ENCODE measurements around the gene EXOC6. TPM values are rescaled to one million over a fixed set of nuclear protein-coding genes. Genes with fewer than 3 reads are reported as not detected.

EXOC6 gene
- total and polyA plus RNA-seq, 4 experiments from 2014 or later, result 4.3 to 11.4 (median 10.9) TPM

- Mint-ChIP-seq H3K36me3 (no peaks in the 10 kb centered on the region), H3K4me3 (peak overlapping the region; percentile 48 to 78 (median 70)), H3K4me1 (peaks cover 11 to 72% (median 44%) of the 10 kb centered on the region in 4 donors), H3K27me3 (peaks cover 60 to 61% of the 10 kb centered on the region in 2 donors), H3K9me3 (peaks cover 0 to 1% (median 0%) of the 10 kb centered on the region in 8 donors), H3K27ac (no peak overlapping the region)
- CTCF ChIA-PET (ENCODE audit: partially characterized antibody), result no interaction called here
- Histone ChIP-seq H3K9me3 (ENCODE audit: control insufficient read depth in 1 of 2, low read length in 2 of 2) (no peaks in the 10 kb centered on the region), H3K27me3 (ENCODE audit: insufficient read depth, low read length) (peaks cover 29% of the 10 kb centered on the region), H3K4me1 (ENCODE audit: insufficient read depth, low read length) (peaks cover 45% of the 10 kb centered on the region), H3K4me3 (ENCODE audit: low read length in 2 of 2) (no peak overlapping the region), H3K36me3 (ENCODE audit: insufficient read depth, low read length) (no peaks in the 10 kb centered on the region), H3K27ac (ENCODE audit: low read depth, low read length) (no peak overlapping the region)
- POLR2A ChIA-PET (ENCODE audit: partially characterized antibody), result no interaction called here
- intact Hi-C loops (cut with micrococcal nuclease), result no loop called here
- DNase-seq, result no peak
These were observed 223.9 kb downstream of the EXOC6 start for GRCh38 chr10:93072225-93072712.

DNA sequence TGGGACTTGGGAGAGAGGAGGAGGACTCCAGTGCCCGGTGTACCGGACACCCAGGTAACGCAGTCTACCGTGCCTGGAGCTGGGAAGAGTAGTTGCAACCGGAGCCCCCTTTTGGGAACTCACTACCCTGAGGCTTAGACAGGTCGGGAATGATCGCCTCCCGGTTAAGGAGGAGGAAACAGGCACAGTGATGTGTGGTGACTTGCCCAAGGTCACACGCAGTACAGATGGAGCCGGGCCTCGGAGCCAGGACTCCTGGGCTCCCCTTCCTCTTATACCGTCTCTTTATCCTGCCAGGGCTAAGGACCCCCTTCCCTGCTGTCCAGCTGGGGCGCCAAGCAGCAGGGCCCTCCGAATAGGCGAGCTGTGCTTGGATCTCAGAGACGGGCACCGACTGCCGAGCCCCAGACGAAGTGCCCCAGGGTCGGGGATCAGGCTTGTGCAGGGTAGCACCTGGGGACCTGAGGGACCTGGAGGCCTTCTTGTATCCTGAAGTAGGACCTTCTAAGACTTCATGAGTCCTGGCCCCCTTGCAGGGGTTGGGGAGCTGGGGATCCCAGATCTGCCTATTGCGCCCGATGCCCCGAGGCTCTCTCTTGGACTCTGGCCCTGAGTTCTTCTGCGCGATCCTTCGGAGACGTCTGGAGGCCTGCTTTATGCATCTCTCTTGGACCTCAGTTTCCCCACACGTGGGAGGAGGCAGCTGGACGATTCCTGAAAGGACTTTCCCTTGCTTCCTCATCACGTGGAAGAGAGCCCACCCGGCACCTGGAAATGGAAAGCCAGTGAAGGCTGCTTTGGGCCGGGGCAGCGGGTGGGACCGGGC, 224.6 kb downstream of the EXOC6 start:
- DNase-seq, result no peak
- Mint-ChIP-seq H3K27ac (no peak overlapping the region), H3K4me3 (peak overlapping the region in 7 of 8 donors; percentile 48 to 78 (median 68)), H3K4me1 (peaks cover 9 to 65% (median 40%) of the 10 kb centered on the region in 4 donors), H3K9me3 (peaks cover 0 to 1% (median 0%) of the 10 kb centered on the region in 8 donors), H3K27me3 (peaks cover 55 to 59% of the 10 kb centered on the region in 2 donors), H3K36me3 (no peaks in the 10 kb centered on the region)
- Histone ChIP-seq H3K9me3 (ENCODE audit: control insufficient read depth in 1 of 2, low read length in 2 of 2) (no peaks in the 10 kb centered on the region), H3K4me1 (ENCODE audit: insufficient read depth, low read length) (peaks cover 45% of the 10 kb centered on the region), H3K4me3 (ENCODE audit: low read length in 2 of 2) (no peak overlapping the region), H3K27me3 (ENCODE audit: insufficient read depth, low read length) (peaks cover 26% of the 10 kb centered on the region), H3K27ac (ENCODE audit: low read depth, low read length) (no peak overlapping the region), H3K36me3 (ENCODE audit: insufficient read depth, low read length) (no peaks in the 10 kb centered on the region)
- ChIA-PET CTCF (ENCODE audit: partially characterized antibody) (no interaction called here), POLR2A (ENCODE audit: partially characterized antibody) (no interaction called here)
- intact Hi-C loops (cut with micrococcal nuclease), result no loop called here

- Mint-ChIP-seq H3K9me3 (peaks cover 0 to 1% (median 0%) of the 10 kb centered on the region in 8 donors), H3K4me3 (peak within 1 kb of the TSS; percentile 63 to 90 (median 79)), H3K4me1 (peaks cover 7 to 58% (median 36%) of the 10 kb centered on the region in 4 donors), H3K27me3 (peaks cover 49 to 56% of the 10 kb centered on the region in 2 donors), H3K27ac (no peak within 1 kb of the TSS), H3K36me3 (no peaks in the 10 kb centered on the region)
- Histone ChIP-seq H3K9me3 (ENCODE audit: control insufficient read depth in 1 of 2, low read length in 2 of 2) (no peaks in the 10 kb centered on the region), H3K27me3 (ENCODE audit: insufficient read depth, low read length) (peaks cover 26% of the 10 kb centered on the region), H3K4me3 (ENCODE audit: low read length in 2 of 2) (no peak within 1 kb of the TSS), H3K4me1 (ENCODE audit: insufficient read depth, low read length) (peaks cover 45% of the 10 kb centered on the region), H3K36me3 (ENCODE audit: insufficient read depth, low read length) (no peaks in the 10 kb centered on the region), H3K27ac (ENCODE audit: low read depth, low read length) (no peak within 1 kb of the TSS)
- POLR2A ChIA-PET (ENCODE audit: partially characterized antibody), result no interaction called here
- intact Hi-C loops (cut with micrococcal nuclease), result no loop called here
- CTCF ChIA-PET (ENCODE audit: partially characterized antibody), result no interaction called here
- no peak for DNase-seq
These were observed 225.3 kb downstream of the EXOC6 start, which contains the start of gene CYP26A1 for GRCh38 chr10:93073539-93074146. Gene CYP26A1 (plus strand): TSS chr10:93073893. CDS start chr10:93073935, 42 bp downstream.

- ChIA-PET POLR2A (ENCODE audit: partially characterized antibody) (no interaction called here), CTCF (ENCODE audit: partially characterized antibody) (no interaction called here)
- Mint-ChIP-seq H3K4me1 (peaks cover 5 to 53% (median 35%) of the 10 kb centered on the region in 4 donors), H3K27ac (no peak overlapping the region), H3K36me3 (no peaks in the 10 kb centered on the region), H3K9me3 (peaks cover 0 to 1% (median 0%) of the 10 kb centered on the region in 8 donors), H3K4me3 (peak overlapping the region; percentile 63 to 90 (median 79)), H3K27me3 (peaks cover 45 to 55% of the 10 kb centered on the region in 2 donors)
- H3K27me3 ChIP-seq (ENCODE audit: insufficient read depth, low read length), result peaks cover 26% of the 10 kb centered on the region
- peaks cover 45% of the 10 kb centered on the region for H3K4me1 ChIP-seq (ENCODE audit: insufficient read depth, low read length)
- H3K36me3 ChIP-seq (ENCODE audit: insufficient read depth, low read length), result no peaks in the 10 kb centered on the region
- intact Hi-C loops (cut with micrococcal nuclease), result no loop called here
- H3K9me3 ChIP-seq (ENCODE audit: control insufficient read depth in 1 of 2, low read length in 2 of 2), result no peaks in the 10 kb centered on the region
- no peak overlapping the region for H3K4me3 ChIP-seq (ENCODE audit: low read length in 2 of 2)
- DNase-seq, result no peak
- H3K27ac ChIP-seq (ENCODE audit: low read depth, low read length), result no peak overlapping the region
These were observed 225.9 kb downstream of the EXOC6 start for GRCh38 chr10:93074147-93074596.

DNA sequence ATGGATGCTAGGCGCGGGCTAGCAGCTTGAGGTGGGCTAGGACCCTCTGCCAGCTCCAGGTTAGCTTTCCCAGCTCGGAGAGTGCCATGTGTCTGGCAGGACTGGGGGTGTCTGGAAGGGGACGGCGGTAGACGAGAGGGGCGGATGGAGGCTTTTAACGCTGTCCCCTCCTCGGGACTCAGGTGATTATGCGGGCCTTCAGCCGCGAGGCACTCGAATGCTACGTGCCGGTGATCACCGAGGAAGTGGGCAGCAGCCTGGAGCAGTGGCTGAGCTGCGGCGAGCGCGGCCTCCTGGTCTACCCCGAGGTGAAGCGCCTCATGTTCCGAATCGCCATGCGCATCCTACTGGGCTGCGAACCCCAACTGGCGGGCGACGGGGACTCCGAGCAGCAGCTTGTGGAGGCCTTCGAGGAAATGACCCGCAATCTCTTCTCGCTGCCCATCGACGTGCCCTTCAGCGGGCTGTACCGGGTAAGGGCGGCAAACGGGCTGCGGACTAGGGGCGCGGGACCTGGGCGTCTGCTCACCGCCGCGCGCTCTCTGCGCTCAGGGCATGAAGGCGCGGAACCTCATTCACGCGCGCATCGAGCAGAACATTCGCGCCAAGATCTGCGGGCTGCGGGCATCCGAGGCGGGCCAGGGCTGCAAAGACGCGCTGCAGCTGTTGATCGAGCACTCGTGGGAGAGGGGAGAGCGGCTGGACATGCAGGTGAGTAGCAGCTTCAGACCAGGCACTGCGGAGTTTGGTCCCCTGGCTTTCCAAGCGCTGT, 226.5 kb downstream of the EXOC6 start:
- ChIA-PET CTCF (ENCODE audit: partially characterized antibody) (interaction anchor here (1.7 kb wide), 1 partner anchor 13 kb away, joined by 4 read pairs; no protein-coding TSS in a partner anchor), POLR2A (ENCODE audit: partially characterized antibody) (no interaction called here)
- Histone ChIP-seq H3K4me3 (ENCODE audit: low read length in 2 of 2) (no peak overlapping the region), H3K27me3 (ENCODE audit: insufficient read depth, low read length) (peaks cover 26% of the 10 kb centered on the region), H3K9me3 (ENCODE audit: control insufficient read depth in 1 of 2, low read length in 2 of 2) (no peaks in the 10 kb centered on the region), H3K4me1 (ENCODE audit: insufficient read depth, low read length) (peaks cover 45% of the 10 kb centered on the region), H3K36me3 (ENCODE audit: insufficient read depth, low read length) (no peaks in the 10 kb centered on the region), H3K27ac (ENCODE audit: low read depth, low read length) (no peak overlapping the region)
- no peak for DNase-seq
- Mint-ChIP-seq H3K27ac (no peak overlapping the region), H3K4me1 (peaks cover 5 to 51% (median 35%) of the 10 kb centered on the region in 4 donors), H3K36me3 (no peaks in the 10 kb centered on the region), H3K27me3 (peaks cover 46 to 58% of the 10 kb centered on the region in 2 donors), H3K4me3 (peak overlapping the region; percentile 63 to 90 (median 79)), H3K9me3 (no peaks in the 10 kb centered on the region)
- intact Hi-C loops (cut with micrococcal nuclease), result no loop called here

GRCh38 chr10:93075369-93076221, 227.3 kb downstream of the EXOC6 start:
- Mint-ChIP-seq H3K4me1 (peaks cover 7 to 53% (median 37%) of the 10 kb centered on the region in 4 donors), H3K9me3 (no peaks in the 10 kb centered on the region), H3K4me3 (peak overlapping the region in 5 of 8 donors; percentile 2 to 90 (median 80)), H3K36me3 (no peaks in the 10 kb centered on the region), H3K27ac (no peak overlapping the region), H3K27me3 (peaks cover 43 to 56% of the 10 kb centered on the region in 2 donors)
- ChIA-PET POLR2A (ENCODE audit: partially characterized antibody) (no interaction called here), CTCF (ENCODE audit: partially characterized antibody) (interaction anchor here (0.6 to 1.7 kb wide), 6 partner anchors 8 to 434 kb away, joined by 3 to 4 read pairs (median 3); no protein-coding TSS in a partner anchor)
- no peak overlapping the region for H3K4me3 ChIP-seq (ENCODE audit: low read length in 2 of 2)
- H3K27ac ChIP-seq (ENCODE audit: low read depth, low read length), result no peak overlapping the region
- H3K9me3 ChIP-seq (ENCODE audit: control insufficient read depth in 1 of 2, low read length in 2 of 2), result no peaks in the 10 kb centered on the region
- no peaks in the 10 kb centered on the region for H3K36me3 ChIP-seq (ENCODE audit: insufficient read depth, low read length)
- peaks cover 19% of the 10 kb centered on the region for H3K27me3 ChIP-seq (ENCODE audit: insufficient read depth, low read length)
- no peak for DNase-seq
- intact Hi-C loops (cut with micrococcal nuclease), result no loop called here
- peaks cover 40% of the 10 kb centered on the region for H3K4me1 ChIP-seq (ENCODE audit: insufficient read depth, low read length)
